BLaER1 treated with 17β-estradiol and CSF1 and Interleukin-3, amounts not matched to agents 10 nM and 100 nM (cell line): ENCODE measurements around the gene LY6G6C.

Source experiments
- H3K27ac ChIP-seq, 11 experiments: shearing (Covaris generic); formaldehyde crosslinking; 2 replicates each; pipeline ENCODE4 v1.8.1; 2022
- H3K27me3 ChIP-seq, 11 experiments: shearing (Covaris generic); formaldehyde crosslinking; 2 replicates each; pipeline ENCODE4 v1.8.1; 2022
- H3K36me3 ChIP-seq, 11 experiments: shearing (Covaris generic); formaldehyde crosslinking; 2 replicates each; pipeline ENCODE4 v1.8.1; 2022
- H3K4me1 ChIP-seq, 10 experiments: shearing (Covaris generic); formaldehyde crosslinking; 2 replicates each; pipeline ENCODE4 v1.8.1; 2022
- H3K4me2 ChIP-seq, 11 experiments: shearing (Covaris generic); formaldehyde crosslinking; 2 replicates each; pipeline ENCODE4 v1.8.1; 2022
- H3K4me3 ChIP-seq, 10 experiments: shearing (Covaris generic); formaldehyde crosslinking; 2 replicates each; pipeline ENCODE4 v1.8.1; 2022
- H3K9ac ChIP-seq, 11 experiments: shearing (Covaris generic); formaldehyde crosslinking; 2 replicates each; pipeline ENCODE4 v1.8.1; 2022
- H3K9me3 ChIP-seq, 11 experiments: shearing (Covaris generic); formaldehyde crosslinking; replicated peaks in 1 of 11; 2 replicates each; pipeline ENCODE4 v1.8.1; 2022
- H4K20me1 ChIP-seq, 11 experiments: shearing (Covaris generic); formaldehyde crosslinking; 2 replicates each; pipeline ENCODE4 v1.8.1; 2022
- Cebpa-rat ChIP-seq, 11 experiments: shearing (Covaris generic); IDR thresholded peaks; 2 replicates each; pipeline ENCODE4 v1.8.1; 2022

Gene LY6G6C

GRCh38 chr6:31676322-31676903, 45.1 kb downstream of the LY6G6C start:
- Histone ChIP-seq H3K4me2 (peak overlapping the region; percentile 7 to 59 (median 21); a peak in 15 of 22 replicates), H3K4me1 (peaks cover 30 to 51% (median 46%) of the 10 kb centered on the region in 10 experiments), H3K9me3 (no peaks in the 10 kb centered on the region), H3K4me3 (no peak overlapping the region), H3K36me3 (peaks cover 26 to 43% (median 34%) of the 10 kb centered on the region in 11 experiments), H4K20me1 (peaks cover 0 to 64% (median 11%) of the 10 kb centered on the region in 11 experiments; a peak in 12 of 22 replicates), H3K9ac (peak overlapping the region in 2 of 11 experiments; percentile 1 to 29; a peak in 2 of 22 replicates), H3K27ac (no peak overlapping the region), H3K27me3 (no peaks in the 10 kb centered on the region)
- no peak for TF ChIP-seq Cebpa-rat (IDR thresholded peaks at IDR 0.05)

- no peak within 1 kb of the TSS for H3K27ac ChIP-seq
- peaks cover 2 to 70% (median 36%) of the 10 kb centered on the region in 11 experiments; a peak in 17 of 22 replicates for H4K20me1 ChIP-seq
- 0 out of 22 replicates have a peak within 1 kb of the TSS, but pooled peaks of 1 of the 11 experiments have one; percentile 84 for H3K4me2 ChIP-seq
- no peaks in the 10 kb centered on the region for H3K27me3 ChIP-seq
- H3K4me1 ChIP-seq = peaks cover 11 to 32% (median 20%) of the 10 kb centered on the region in 10 experiments
- H3K36me3 ChIP-seq = peaks cover 73 to 82% (median 76%) of the 10 kb centered on the region in 11 experiments
- peak within 1 kb of the TSS in 8 of 11 experiments; percentile 3 to 94 (median 26); a peak in 6 of 22 replicates for H3K9ac ChIP-seq
- H3K9me3 ChIP-seq = no peaks in the 10 kb centered on the region
- TF ChIP-seq Cebpa-rat (IDR thresholded peaks at IDR 0.05) = no peak
- no peak within 1 kb of the TSS for H3K4me3 ChIP-seq
These were observed 51.9 kb downstream of the LY6G6C start, which contains the start of gene LY6G5B for GRCh38 chr6:31669676-31670075. TSS of gene LY6G5B (plus strand) at chr6:31669976. CDS start at chr6:31670951, 975 bp downstream.
